SJCRH30 (cell line): ENCODE measurements around the gene POFUT1. TPM values are rescaled to one million over a fixed set of nuclear protein-coding genes. Genes with fewer than 3 reads are reported as not detected.
"Not testable (repeated sequence)": the region's sequence is repeated elsewhere in the genome, so short reads cannot be mapped to it uniquely, and the experiment has no call there.

Experiments
- DNase-seq, 2 experiments: peaks; one replicate each; pipeline ENCODE4 v3.0.0-alpha.2; 2015 to 2020
- H3K27ac ChIP-seq: fragments of 250-450 bp; sonication (Bioruptor Pico); 2 replicates; pipeline ENCODE4 v1.5.1; 2020; ENCODE audit warnings: mild to moderate bottlenecking, moderate library complexity
- H3K27me3 ChIP-seq: fragments of 250-450 bp; sonication (Bioruptor Pico); 2 replicates; pipeline ENCODE4 v1.5.1; 2020; ENCODE audit warnings: mild to moderate bottlenecking, moderate library complexity
- H3K36me3 ChIP-seq: fragments of 250-450 bp; sonication (Bioruptor Pico); 2 replicates; pipeline ENCODE4 v1.5.1; 2020; ENCODE audit warnings: mild to moderate bottlenecking, moderate library complexity
- H3K4me1 ChIP-seq: fragments of 250-450 bp; sonication (Bioruptor Pico); 2 replicates; pipeline ENCODE4 v1.5.1; 2020; ENCODE audit warnings: mild to moderate bottlenecking, moderate library complexity
- H3K4me3 ChIP-seq: fragments of 250-450 bp; sonication (Bioruptor Pico); 2 replicates; pipeline ENCODE4 v1.5.1; 2020; ENCODE audit warnings: mild to moderate bottlenecking, moderate library complexity
- H3K9me3 ChIP-seq: fragments of 250-450 bp; sonication (Bioruptor Pico); replicated peaks from 2 replicates; pipeline ENCODE4 v1.5.1; 2020; ENCODE audit warnings: mild to moderate bottlenecking, moderate library complexity
- total RNA-seq: library from RNA; depleted of rRNA; stranded (reverse); fragments of >200 nt; shearing (Covaris generic); gene quantifications from 2 replicates; pipeline ENCODE4 v1.2.3, GENCODE V29; 2014

Gene POFUT1
- total RNA-seq, 1 experiment from 2014 or later = 66.6 TPM

DNA sequence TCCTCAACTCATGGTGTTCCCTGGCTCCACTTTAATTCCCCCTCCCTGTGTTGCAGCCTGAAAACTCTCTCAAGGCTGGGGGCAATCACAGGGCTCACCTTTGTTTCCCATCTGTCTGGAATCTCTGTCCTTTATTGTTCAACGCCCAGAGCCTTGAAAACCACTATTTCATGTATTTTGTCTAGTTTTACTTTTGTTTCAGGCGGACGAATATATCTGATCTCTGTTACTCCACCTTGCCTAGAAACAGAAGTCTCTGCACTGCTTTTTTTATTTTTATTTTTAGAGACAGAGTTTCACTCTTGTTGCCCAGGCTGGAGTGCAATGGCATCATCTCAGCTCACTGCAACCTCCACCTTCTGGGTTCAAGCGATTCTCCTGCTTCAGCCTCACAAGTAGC is 27.7 kb upstream of the POFUT1 start:
- H3K27me3 ChIP-seq = no peaks in the 10 kb centered on the region
- H3K4me1 ChIP-seq = no peaks in the 10 kb centered on the region
- no peak for DNase-seq
- H3K4me3 ChIP-seq = no peak overlapping the region
- no peak overlapping the region for H3K27ac ChIP-seq
- H3K36me3 ChIP-seq = no peaks in the 10 kb centered on the region
- no peaks in the 10 kb centered on the region for H3K9me3 ChIP-seq

DNA sequence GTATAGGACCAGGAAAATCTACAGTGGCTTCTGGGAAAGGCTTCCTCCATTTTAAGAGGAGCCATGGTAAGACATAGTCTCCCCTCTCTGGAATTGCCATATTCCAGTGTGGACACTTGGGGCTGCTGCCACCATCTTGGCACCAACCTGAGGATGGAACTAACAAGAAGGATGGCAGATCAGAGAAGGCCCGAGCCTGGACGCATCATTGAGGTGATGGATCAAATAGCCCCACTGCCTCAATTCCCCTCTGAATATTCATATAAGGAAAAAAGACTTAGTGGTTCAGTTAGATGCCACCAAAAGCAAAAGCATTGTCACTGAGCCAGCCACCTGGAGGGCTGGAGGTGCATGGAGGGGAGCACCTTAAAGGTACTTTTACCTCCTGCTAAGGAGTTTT is 26.1 kb upstream of the POFUT1 start:
- Histone ChIP-seq H3K27me3 (no peaks in the 10 kb centered on the region), H3K36me3 (no peaks in the 10 kb centered on the region), H3K9me3 (no peaks in the 10 kb centered on the region), H3K4me1 (no peaks in the 10 kb centered on the region), H3K27ac (no peak overlapping the region), H3K4me3 (no peak overlapping the region)
- DNase-seq = no peak

DNA sequence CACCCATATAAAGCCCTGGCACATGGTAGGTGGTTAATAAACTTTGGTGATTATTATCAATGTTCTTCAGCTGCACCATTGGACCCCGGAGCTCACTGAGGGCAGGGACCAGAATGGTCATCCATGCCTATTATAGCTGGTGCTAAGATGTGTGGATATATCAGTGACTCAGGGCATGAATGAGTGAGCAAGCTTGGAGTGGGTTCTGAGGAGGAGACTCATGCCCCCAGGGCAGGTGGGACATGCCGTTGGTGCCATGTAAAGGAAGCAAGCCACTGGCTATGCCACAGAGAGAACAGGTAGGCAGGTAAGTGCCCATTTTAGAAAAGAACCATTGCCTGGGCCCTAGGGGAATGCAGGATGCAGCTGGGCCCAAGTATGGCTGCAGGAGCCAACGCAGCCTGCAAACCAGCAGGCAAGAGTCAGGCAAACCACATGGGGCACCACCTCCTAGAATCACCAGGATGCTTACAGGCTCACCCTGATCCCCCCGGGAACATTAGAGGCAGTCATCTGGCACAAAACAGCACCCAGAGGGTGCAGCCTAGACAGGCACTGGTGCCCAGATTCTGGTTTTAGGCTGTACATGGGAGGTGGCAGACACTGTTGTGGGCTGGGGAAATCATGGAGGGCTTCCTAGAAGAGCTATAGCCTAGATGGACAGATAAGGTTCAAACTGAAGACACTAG is 23.6 kb upstream of the POFUT1 start:
- no peaks in the 10 kb centered on the region for H3K36me3 ChIP-seq
- no peaks in the 10 kb centered on the region for H3K27me3 ChIP-seq
- no peak overlapping the region for H3K27ac ChIP-seq
- no peak overlapping the region for H3K4me3 ChIP-seq
- no peaks in the 10 kb centered on the region for H3K4me1 ChIP-seq
- H3K9me3 ChIP-seq = no peaks in the 10 kb centered on the region
- DNase-seq = no peak

DNA sequence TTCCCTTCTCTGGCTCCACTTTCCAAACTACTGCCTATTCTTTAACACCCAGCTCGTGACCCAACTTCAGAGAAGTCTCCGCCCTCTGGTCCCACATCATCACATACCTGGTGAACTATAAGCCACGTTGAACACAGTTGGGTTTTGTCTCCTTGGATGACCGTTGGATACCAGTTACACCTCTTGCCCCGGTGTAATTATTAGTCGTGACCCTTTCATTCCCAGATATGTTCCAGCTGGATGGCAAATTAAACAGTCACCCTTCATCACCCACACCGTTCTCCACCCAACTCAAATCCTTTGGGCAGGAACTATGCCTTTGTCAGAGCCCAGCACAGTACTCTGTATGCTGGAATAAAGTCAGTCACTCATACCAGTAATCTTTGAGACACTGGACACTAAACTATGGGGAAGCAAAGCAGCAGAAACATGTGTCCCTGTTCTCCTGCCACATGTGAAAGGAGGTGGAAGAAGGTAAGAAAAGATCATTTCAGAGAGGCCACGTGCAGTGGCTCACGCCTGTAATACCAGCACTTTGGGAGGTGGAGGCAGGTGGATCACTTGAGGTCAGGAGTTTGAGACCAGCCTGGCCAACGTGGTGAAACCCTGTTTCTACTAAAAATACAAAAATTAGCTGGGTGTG is 22.6 kb upstream of the POFUT1 start:
- Histone ChIP-seq H3K4me3 (no peak overlapping the region), H3K9me3 (no peaks in the 10 kb centered on the region), H3K4me1 (no peaks in the 10 kb centered on the region), H3K36me3 (no peaks in the 10 kb centered on the region), H3K27ac (no peak overlapping the region), H3K27me3 (no peaks in the 10 kb centered on the region)
- no peak for DNase-seq

- Histone ChIP-seq H3K27me3 (no peaks in the 10 kb centered on the region), H3K4me1 (no peaks in the 10 kb centered on the region), H3K4me3 (no peak overlapping the region), H3K27ac (no peak overlapping the region), H3K36me3 (no peaks in the 10 kb centered on the region; the same call in 1 of the 2 replicates), H3K9me3 (no peaks in the 10 kb centered on the region)
- no peak for DNase-seq
Observed at GRCh38 chr20:32186506-32186905, 21.2 kb upstream of the POFUT1 start.

- no peak overlapping the region for H3K4me3 ChIP-seq
- no peaks in the 10 kb centered on the region for H3K4me1 ChIP-seq
- no peaks in the 10 kb centered on the region for H3K9me3 ChIP-seq
- H3K36me3 ChIP-seq = peaks cover 12% of the 10 kb centered on the region; the same call in 1 of the 2 replicates
- DNase-seq = no peak
- no peak overlapping the region for H3K27ac ChIP-seq
- no peaks in the 10 kb centered on the region for H3K27me3 ChIP-seq
Observed at GRCh38 chr20:32188376-32189122, 19.1 kb upstream of the POFUT1 start.

DNA sequence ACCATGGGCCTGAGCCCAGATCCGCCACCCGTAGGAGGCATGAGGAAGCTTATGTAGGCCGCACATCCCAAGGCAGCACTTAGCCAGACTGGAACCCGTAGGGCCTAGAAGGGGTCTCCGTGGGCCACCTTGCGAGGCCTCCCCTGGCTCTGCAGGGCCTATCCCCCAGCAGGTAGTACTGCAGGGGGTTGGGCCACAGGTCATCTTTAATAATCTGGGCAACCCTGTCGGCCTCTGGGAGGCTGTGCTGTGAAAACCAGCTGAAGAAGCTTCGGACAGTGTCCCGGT is 18.6 kb upstream of the POFUT1 start:
- Histone ChIP-seq H3K36me3 (peaks cover 14% of the 10 kb centered on the region; the same call in 1 of the 2 replicates), H3K4me1 (no peaks in the 10 kb centered on the region), H3K9me3 (no peaks in the 10 kb centered on the region), H3K27me3 (no peaks in the 10 kb centered on the region), H3K4me3 (no peak overlapping the region), H3K27ac (no peak overlapping the region)
- DNase-seq = no peak

- H3K27ac ChIP-seq = peak overlapping the region; percentile 31
- H3K27me3 ChIP-seq = no peaks in the 10 kb centered on the region
- no peaks in the 10 kb centered on the region for H3K4me1 ChIP-seq
- H3K9me3 ChIP-seq = no peaks in the 10 kb centered on the region
- peak overlapping the region; percentile 59 for H3K4me3 ChIP-seq
- peak; percentile 49 to 53 for DNase-seq
- peaks cover 19% of the 10 kb centered on the region; the same call in 1 of the 2 replicates for H3K36me3 ChIP-seq
Observed at GRCh38 chr20:32189691-32190615, 17.7 kb upstream of the POFUT1 start.

GRCh38 chr20:32190616-32191415 is 16.9 kb upstream of the POFUT1 start:
- H3K4me1 ChIP-seq = no peaks in the 10 kb centered on the region
- no peaks in the 10 kb centered on the region for H3K9me3 ChIP-seq
- H3K27me3 ChIP-seq = no peaks in the 10 kb centered on the region
- H3K36me3 ChIP-seq = peaks cover 28% of the 10 kb centered on the region
- peak overlapping the region; percentile 59 for H3K4me3 ChIP-seq
- peak in 1 of 2 experiments; percentile 22 for DNase-seq
- H3K27ac ChIP-seq = no peak overlapping the region

GRCh38 chr20:32191422-32191821 is 16.3 kb upstream of the POFUT1 start:
- no peaks in the 10 kb centered on the region for H3K9me3 ChIP-seq
- no peaks in the 10 kb centered on the region for H3K4me1 ChIP-seq
- no peak overlapping the region for H3K4me3 ChIP-seq
- H3K27ac ChIP-seq = no peak overlapping the region
- no peak for DNase-seq
- H3K27me3 ChIP-seq = no peaks in the 10 kb centered on the region
- H3K36me3 ChIP-seq = peaks cover 34% of the 10 kb centered on the region

DNA sequence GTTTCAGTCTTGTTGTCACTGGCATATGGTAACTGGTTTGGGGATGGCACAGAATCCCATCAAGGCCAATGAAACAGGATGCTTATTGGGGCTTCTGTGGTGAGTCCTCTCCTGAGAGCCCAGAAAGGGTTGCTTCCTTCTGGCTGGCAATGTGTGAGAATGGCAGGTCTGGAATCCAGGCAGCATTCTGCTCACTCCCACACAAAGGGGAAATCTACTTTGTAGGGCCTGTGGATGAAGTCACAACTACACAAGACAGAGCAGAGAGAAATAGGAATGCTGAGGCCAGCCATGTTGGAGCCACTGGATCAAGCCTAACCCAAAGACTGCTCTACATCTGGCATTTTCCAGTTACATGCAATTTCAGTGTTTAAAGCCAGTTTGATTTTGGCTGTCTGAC is 15.8 kb upstream of the POFUT1 start:
- Histone ChIP-seq H3K4me3 (no peak overlapping the region), H3K36me3 (peaks cover 35% of the 10 kb centered on the region), H3K27me3 (no peaks in the 10 kb centered on the region), H3K9me3 (no peaks in the 10 kb centered on the region), H3K4me1 (no peaks in the 10 kb centered on the region), H3K27ac (no peak overlapping the region)
- no peak for DNase-seq

- Histone ChIP-seq H3K27me3 (no peaks in the 10 kb centered on the region), H3K4me1 (no peaks in the 10 kb centered on the region), H3K36me3 (peaks cover 43% of the 10 kb centered on the region), H3K4me3 (no peak overlapping the region), H3K27ac (no peak overlapping the region), H3K9me3 (no peaks in the 10 kb centered on the region)
- DNase-seq = no peak
Observed at GRCh38 chr20:32192698-32193097, 15.0 kb upstream of the POFUT1 start.

DNA sequence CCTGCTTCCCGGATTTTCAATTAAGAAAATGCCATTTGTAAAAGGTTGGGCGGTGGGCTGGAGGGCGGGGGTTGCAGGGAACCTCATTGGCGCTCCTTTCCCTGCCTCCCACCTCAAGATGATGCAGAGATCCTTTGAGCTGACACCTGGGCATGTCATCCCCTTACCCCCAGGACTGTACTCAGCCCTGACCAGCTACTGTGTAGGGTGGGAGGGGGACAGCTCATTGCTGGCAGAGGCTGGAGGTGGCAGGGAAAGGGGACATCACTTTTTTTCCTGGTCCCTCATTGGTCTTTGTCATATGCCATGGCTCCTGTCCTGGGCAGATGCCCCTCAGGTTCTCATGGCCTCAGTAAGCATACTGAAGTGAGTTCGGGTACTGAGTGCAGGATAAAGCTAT is 14.3 kb upstream of the POFUT1 start:
- H3K4me3 ChIP-seq, H3K27me3 ChIP-seq, DNase-seq, H3K4me1 ChIP-seq, H3K9me3 ChIP-seq, H3K27ac ChIP-seq: not testable (repeated sequence)
- H3K36me3 ChIP-seq = peaks cover 48% of the 10 kb centered on the region

DNA sequence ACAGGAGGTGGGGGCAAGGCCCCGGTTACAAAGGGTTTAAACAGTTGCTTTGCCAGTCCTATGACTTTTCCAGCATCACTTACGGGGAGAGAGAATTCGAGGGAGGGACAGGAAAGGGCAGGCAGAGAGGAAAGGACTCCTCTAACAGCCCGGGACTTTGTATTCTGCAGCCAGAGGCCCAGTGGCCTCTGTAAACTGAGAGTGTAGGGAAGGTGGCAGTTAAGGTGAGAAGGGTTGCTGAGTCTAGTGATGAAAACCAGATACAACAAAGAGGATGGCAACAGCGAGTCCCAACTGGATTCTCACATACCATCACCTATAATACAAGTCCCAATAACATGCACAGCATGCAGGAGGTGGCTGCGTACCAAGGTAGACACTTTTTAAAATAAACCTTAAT is 13.7 kb upstream of the POFUT1 start:
- Histone ChIP-seq H3K27me3 (no peaks in the 10 kb centered on the region), H3K36me3 (peaks cover 55% of the 10 kb centered on the region), H3K9me3 (no peaks in the 10 kb centered on the region)

More for the DNA sequence above, 13.7 kb upstream of the POFUT1 start:
- Histone ChIP-seq H3K27ac (no peak overlapping the region), H3K4me3 (no peak overlapping the region), H3K4me1 (no peaks in the 10 kb centered on the region)
- DNase-seq = no peak
